AG04450 (cell line): ENCODE results near the gene RIPPLY3. TPM values are rescaled to one million over a fixed set of nuclear protein-coding genes. Genes with fewer than 3 reads are reported as not detected.

Source experiments
- CTCF ChIA-PET: fragments of 300-600, 350-600 bp; formaldehyde crosslinking; extraction: SDS; loops from one replicate; lab custom pipeline; 2022; ENCODE audit warnings: antibody characterized with exemption, inconsistent platforms; lab: Charles Lee
- POLR2A ChIA-PET: fragments of 350-600 bp; formaldehyde crosslinking; extraction: SDS; loops from one replicate; lab custom pipeline; 2021; ENCODE audit warnings: antibody characterized with exemption, inconsistent platforms; lab: Yijun Ruan, JAX
- DNase-seq: peaks from one replicate; pipeline ENCODE4 v3.0.0-alpha.2; 2011; ENCODE audit warnings: low read depth, low spot score
- H3K27ac ChIP-seq: one replicate; pipeline ENCODE4 v1.5.1; 2012; ENCODE audit warnings: low read depth, low read length, control low read depth
- H3K27me3 ChIP-seq: one replicate; pipeline ENCODE4 v1.6.0; 2012; ENCODE audit warnings: low read length; ENCODE audit not compliant: control insufficient read depth, insufficient read depth
- H3K4me3 ChIP-seq: 2 replicates; pipeline ENCODE4 v1.5.1; 2011; ENCODE audit warnings: mild to moderate bottlenecking, low read depth, low read length, control low read depth
- H3K9me3 ChIP-seq: 2 replicates; pipeline ENCODE4 v1.5.1; 2012; ENCODE audit warnings: low read length; ENCODE audit not compliant: control insufficient read depth, insufficient read depth
- CTCF ChIP-seq: IDR thresholded peaks from 2 replicates; pipeline ENCODE4 v1.5.1; 2011; ENCODE audit warnings: low read depth, low read length, control low read depth, inconsistent platforms
- polyA plus RNA-seq: library from polyadenylated mRNA; depleted of rRNA; stranded (reverse); fragments of >200 nt; gene quantifications from 2 replicates; pipeline ENCODE4 v1.2.3, GENCODE V29; 2011

The RIPPLY3 gene
- polyA plus RNA-seq, 1 experiment, result 0.04 TPM

- ChIA-PET POLR2A (no interaction called here), CTCF (interaction anchor here (0.6 to 2.4 kb wide), 3 partner anchors 10 to 830 kb away, joined by 3 to 8 read pairs (median 8); no protein-coding TSS in a partner anchor)
- DNase-seq, result no peak
- no peak for TF ChIP-seq CTCF
- no peaks in the 10 kb centered on the region for H3K9me3 ChIP-seq
- H3K27ac ChIP-seq, result no peak overlapping the region
- H3K27me3 ChIP-seq, result no peaks in the 10 kb centered on the region
- H3K4me3 ChIP-seq, result peak overlapping the region; percentile 75
Measured at GRCh38 chr21:36966821-36967768, 39.4 kb upstream of the RIPPLY3 start.

- CTCF ChIA-PET, result interaction anchor here (1.0 to 2.4 kb wide), 2 partner anchors 8 to 42 kb away, joined by 3 to 8 read pairs; no protein-coding TSS in a partner anchor
- TF ChIP-seq CTCF, result no peak
Measured at GRCh38 chr21:36968414-36968813, 38.1 kb upstream of the RIPPLY3 start.

GRCh38 chr21:36968976-36969375 lies 37.5 kb upstream of the RIPPLY3 start:
- CTCF ChIA-PET, result interaction anchor here (1.0 kb wide), 1 partner anchor 41 kb away, joined by 3 read pairs; no protein-coding TSS in a partner anchor

More at GRCh38 chr21:36968414-36968813, 38.1 kb upstream of the RIPPLY3 start:
- Histone ChIP-seq H3K4me3 (no peak overlapping the region), H3K27me3 (no peaks in the 10 kb centered on the region), H3K27ac (no peak overlapping the region), H3K9me3 (no peaks in the 10 kb centered on the region)
- POLR2A ChIA-PET, result no interaction called here
- no peak for DNase-seq

GRCh38 chr21:36973986-36974850 lies 32.3 kb upstream of the RIPPLY3 start:
- ChIA-PET CTCF (interaction anchor here (0.7 kb wide), 1 partner anchor 9 kb away, joined by 3 read pairs; no protein-coding TSS in a partner anchor), POLR2A (no interaction called here)
- DNase-seq, result no peak

More at GRCh38 chr21:36968976-36969375, 37.5 kb upstream of the RIPPLY3 start:
- Histone ChIP-seq H3K27me3 (no peaks in the 10 kb centered on the region), H3K9me3 (no peaks in the 10 kb centered on the region), H3K4me3 (no peak overlapping the region), H3K27ac (no peak overlapping the region)
- no peak for TF ChIP-seq CTCF
- no peak for DNase-seq
- POLR2A ChIA-PET, result no interaction called here

More at GRCh38 chr21:36973986-36974850, 32.3 kb upstream of the RIPPLY3 start:
- H3K4me3 ChIP-seq, result no peak overlapping the region
- H3K27ac ChIP-seq, result no peak overlapping the region
- H3K9me3 ChIP-seq, result no peaks in the 10 kb centered on the region
- TF ChIP-seq CTCF, result no peak
- H3K27me3 ChIP-seq, result no peaks in the 10 kb centered on the region
